COLO829 (cell line): ENCODE results near the gene NRAP.

Source experiments
- DNase-seq: peaks from one replicate; pipeline ENCODE4 v3.0.0; 2012; ENCODE audit warnings: low spot score

The NRAP gene

GRCh38 chr10:113631684-113632367 is 32.0 kb downstream of the NRAP start:
- no peak for DNase-seq

DNA sequence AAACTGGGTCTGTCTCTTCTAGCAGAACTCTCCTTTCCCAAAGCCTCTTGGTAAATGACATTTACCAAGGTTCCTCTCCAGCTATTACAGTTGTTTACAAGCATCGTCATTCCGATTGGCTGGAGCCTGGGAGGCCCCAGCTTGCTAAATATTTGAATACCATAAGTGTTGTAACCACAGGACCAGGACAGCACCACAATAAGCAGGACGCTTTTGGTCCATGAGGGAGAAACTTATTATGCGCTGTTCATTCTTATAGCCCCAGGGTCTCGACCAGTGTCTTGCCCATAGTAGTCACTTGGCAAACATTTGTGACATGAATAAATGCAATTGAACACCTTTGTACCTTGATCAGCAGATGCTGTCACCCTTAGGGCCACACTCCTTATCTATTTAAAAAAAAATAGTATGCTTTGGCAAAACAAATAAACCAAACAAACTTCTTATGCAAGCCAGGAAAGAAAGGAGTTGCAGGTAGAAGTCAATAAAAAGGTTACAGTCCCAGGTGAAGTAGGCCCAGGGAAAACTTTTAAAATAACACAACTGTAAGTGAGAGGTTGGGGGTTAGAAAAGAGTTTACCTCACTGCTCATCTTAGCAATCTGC is 32.8 kb downstream of the NRAP start:
- DNase-seq, result no peak

GRCh38 chr10:113628607-113629153 is 35.2 kb downstream of the NRAP start:
- DNase-seq, result no peak

DNA sequence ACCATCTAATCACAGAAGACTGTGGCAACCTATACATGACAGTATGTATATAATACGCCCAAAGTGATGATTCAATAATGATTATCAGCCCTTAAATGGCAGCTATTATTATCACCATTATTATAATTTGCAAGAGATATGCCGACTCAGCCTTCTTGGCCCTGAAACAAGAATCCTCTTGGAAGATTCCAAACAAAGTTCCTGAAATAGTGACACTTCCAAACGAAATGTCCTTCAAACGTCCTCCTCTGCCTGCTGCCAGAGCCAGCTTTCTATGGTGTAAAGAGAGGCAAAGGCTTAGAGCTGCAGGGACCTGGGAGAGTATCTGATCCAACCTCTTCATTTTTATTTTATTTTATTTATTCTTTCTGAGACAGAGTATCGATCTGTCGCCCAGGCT is 36.0 kb downstream of the NRAP start:
- DNase-seq, result no peak

- no peak for DNase-seq
Measured at GRCh38 chr10:113626809-113627355, 37.0 kb downstream of the NRAP start.

DNA sequence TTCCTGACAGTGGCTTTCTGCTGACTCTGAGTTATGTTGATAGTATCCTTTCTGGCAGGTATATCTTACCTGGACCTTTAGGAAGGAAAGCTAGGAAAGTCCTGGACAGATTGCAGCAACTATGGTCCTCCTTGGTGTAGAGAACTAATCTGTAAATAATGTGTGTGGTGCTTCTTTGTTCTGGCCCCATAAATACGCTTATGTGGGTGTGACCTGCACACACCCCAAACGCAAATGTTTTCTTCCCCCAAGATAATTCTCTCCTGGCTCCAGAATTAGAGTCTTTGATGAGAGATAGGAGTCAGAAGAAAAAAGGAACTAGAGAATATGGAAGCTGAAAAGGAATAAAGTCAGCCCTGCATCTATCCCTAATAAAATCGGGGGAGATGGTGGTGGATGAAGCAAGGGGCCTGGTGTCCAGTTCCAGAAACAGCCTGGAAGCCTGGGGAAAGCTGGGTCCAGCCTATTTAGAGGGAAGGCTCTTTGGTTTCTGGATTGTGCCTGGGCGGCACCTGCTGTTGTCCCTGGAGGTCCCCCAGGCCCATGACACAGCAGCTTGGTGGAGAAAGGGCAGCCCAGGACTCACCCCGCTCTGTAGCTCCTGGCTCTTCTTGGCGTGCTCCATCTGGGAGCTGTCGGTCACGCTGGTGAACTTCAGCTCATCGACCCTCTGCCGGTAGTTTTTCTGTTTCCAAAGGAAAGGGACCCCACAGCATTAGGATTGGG is 38.2 kb downstream of the NRAP start:
- no peak for DNase-seq

GRCh38 chr10:113622831-113623230 is 41.0 kb downstream of the NRAP start:
- DNase-seq, result no peak

DNA sequence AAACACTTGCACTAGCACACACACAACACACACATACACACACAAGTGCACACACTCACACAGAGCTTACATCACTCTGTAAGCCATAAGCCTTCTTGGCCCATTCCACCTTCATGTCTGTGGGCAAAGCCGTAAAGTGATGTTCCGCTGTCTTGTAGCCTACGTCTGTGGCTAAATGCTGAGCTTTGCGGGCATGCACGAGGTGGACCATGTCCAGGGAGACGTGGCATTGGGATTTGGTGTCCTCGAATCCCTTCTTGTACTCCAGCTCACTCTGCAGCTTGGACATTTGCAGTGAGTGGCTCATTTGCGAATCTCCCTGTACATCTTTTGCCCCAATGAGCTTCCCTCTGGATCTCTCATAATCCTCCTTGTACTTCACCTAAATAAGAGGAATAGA is 42.0 kb downstream of the NRAP start:
- no peak for DNase-seq

DNA sequence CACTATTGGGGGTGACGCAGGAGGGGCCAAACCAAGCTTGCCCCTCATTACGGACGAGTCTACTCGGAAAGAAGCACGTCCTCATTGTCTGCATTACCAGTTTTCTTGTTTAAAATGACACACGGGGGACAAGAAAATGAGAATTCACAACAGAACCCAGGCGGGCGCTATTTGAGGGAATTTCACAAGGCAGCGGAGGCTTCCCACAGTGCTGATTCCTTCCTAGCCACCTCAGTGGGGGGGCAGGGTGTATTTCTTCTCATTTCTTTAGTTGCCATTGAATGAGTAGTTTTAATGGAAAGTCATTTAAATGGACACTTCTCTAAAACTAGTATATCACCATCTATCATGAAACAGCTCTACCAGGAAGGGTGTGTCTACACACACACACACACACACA is 42.9 kb downstream of the NRAP start:
- no peak for DNase-seq

DNA sequence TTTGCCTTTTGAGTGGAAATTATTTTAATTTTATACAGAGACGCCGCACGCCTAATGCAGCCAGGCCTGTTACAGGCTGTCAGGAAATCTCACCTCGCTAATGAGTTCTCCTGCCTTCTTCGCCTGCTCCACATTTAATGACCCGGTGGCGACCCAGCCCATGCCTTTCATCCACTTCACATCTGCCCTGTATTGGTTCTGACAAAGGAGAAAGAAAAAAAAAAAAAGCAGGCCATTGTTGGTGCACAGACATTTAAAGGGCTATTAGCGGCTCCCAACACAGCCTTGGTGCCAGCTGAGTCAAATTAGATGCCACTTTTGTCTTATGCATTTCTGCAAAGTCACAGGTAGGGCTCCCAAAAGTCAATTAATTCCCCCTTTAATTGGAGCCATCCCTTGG is 43.3 kb downstream of the NRAP start:
- no peak for DNase-seq

GRCh38 chr10:113619401-113619800 is 44.4 kb downstream of the NRAP start:
- DNase-seq, result no peak

DNA sequence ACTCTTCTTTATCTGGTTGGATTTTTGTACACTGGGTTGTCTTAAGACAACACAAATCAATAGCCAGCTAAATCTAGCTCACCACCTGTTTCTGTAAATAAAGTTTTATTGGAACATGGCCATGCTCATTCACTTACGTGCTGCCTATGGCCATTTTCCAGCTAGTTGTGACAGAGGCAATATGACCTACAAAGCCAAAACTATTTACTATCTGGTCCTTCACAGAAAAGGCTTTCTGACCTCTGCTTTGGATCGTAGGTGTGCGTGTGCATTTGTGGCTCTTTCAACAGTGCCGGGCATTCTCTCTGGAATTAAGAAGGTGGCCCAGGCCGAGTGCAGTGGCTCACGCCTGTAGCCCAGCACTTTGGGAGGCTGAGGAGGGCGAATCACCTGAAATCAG is 45.5 kb downstream of the NRAP start:
- DNase-seq, result no peak

DNA sequence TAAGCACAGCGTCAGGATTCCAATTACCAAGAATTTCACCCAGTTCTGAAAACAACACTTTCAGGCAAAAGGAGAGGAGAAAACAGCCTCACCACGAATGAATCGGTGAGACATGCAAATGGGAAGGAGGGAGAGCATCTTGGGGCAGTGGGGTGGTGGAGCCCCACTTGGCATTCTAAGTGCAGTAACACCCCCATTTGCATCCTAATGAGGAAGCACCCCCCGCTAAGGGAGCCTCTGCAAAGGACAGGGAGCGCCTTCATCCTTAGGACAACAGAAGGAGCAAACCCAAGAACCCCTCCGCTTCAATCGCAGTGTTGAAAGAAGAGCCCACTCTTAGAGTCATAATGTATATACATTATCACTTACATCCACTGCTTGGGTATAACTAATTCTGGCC is 46.8 kb downstream of the NRAP start:
- no peak for DNase-seq

DNA sequence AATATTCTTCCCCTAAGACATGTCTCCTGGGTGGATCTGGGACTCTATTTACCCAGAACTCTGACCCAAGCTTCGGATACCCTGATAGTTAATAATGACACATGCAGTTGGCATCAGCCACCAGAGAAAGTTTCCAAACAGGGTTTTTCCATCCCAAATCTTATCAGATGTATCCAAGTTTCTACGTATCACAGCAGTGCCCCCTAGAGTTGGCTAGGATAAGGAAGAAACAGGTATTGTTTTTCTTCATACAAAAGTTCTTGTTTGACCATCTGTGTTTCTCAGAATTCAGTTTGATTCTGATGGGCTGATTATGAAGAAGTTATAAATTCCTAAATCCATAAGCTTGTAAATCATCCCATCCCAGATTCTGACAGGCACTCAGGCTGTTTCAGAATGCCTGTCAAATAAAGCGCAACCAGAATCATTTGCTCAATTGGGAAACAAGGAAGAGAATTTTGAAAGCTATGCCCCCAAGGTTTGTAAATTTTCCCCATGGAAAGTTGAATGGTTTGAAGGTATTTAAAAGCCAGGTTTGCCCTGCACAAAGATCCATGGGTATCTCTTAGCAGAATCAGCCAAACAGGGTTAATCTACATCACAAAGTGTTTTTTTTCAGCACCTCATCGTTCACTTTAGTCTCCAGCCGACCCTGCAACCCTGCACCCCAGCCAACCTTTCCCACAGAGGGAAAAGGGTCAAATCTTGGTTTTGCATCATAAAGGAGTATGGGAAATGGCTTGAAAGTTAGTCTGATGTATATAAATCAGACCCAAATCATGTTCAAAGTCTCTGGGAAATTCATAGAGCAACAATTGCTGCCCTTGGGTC is 47.4 kb downstream of the NRAP start:
- peak; percentile 27 for DNase-seq

DNA sequence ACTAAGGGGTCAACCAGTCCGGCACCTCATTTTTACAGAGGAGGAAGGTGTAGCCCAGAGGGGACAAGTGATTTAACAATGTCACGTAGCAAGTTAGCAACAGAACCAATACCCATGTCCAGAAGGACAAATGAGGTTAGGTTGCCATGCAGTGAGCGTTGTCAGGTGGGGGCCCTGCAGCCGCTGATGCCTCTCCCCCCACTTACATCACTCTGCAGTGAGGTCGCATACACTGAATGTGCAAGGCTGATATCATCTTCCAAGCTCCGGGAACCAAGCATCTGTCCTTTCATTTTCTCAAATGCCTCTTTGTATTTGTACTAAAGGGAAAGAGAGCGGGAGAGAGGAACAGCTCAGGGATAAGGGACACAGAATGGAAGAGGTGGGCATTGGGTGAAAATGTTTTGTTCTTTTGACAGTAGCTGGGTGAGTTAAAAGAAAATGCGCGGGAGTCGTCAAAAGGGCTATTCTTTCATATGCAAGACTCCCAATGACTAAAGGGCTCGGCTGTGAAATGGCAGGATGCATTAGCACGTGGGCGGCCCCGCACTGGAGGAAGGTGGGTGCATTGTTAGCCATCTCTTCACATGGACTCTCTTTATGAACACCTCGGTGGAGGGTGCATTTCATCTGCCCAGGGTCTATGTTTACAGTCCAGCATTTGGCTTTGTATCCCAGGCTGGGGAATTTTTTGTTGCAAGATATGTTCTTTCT is 49.7 kb downstream of the NRAP start:
- peak; percentile 13 for DNase-seq

GRCh38 chr10:113613427-113613826 is 50.4 kb downstream of the NRAP start:
- no peak for DNase-seq

GRCh38 chr10:113612154-113612553 is 51.7 kb downstream of the NRAP start:
- DNase-seq, result no peak

GRCh38 chr10:113610631-113611601 is 52.9 kb downstream of the NRAP start:
- no peak for DNase-seq

DNA sequence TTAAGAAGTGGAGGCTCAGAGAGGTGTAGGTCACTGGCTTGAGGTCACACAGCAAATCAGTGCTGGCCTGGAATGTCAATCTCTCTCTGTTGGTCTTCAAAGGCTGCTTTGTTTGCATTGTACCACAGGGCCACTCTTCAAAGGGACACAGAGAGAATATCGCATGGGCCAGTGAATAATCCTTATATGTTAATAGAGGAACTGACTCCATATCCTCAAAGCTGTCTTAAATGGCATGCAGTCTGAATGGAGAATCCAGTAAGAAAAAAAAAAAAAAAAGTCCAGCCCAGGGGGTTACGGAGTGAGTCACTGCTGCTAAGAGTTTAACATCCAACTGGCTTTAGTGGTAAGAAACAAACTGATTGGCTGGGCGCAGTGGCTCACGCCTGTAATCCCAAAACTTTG is 54.1 kb downstream of the NRAP start:
- peak; percentile 88 for DNase-seq
